Erythroblast (primary cell): ENCODE measurements around the gene PPT2.
A peak's percentile ranks its signal among the peaks of the same experiment; 100 is the strongest.
"Not testable (repeated sequence)": the region's sequence is repeated elsewhere in the genome, so short reads cannot be mapped to it uniquely, and the experiment has no call there.

Experiments used
- DNase-seq, 2 experiments: peaks; one replicate each; lab custom pipeline; 2025; lab: John Stamatoyannopoulos, UW
- GATA1 ChIP-seq: IDR thresholded peaks from 2 replicates; pipeline ENCODE4 v1.6.1; 2011; ENCODE audit warnings: low read depth, mild to moderate bottlenecking, control low read depth, low read length, moderate library complexity
- POLR2A ChIP-seq: IDR thresholded peaks from 2 replicates; pipeline ENCODE4 v1.6.1; 2011; ENCODE audit warnings: mild to moderate bottlenecking, low read length

Gene PPT2

DNA sequence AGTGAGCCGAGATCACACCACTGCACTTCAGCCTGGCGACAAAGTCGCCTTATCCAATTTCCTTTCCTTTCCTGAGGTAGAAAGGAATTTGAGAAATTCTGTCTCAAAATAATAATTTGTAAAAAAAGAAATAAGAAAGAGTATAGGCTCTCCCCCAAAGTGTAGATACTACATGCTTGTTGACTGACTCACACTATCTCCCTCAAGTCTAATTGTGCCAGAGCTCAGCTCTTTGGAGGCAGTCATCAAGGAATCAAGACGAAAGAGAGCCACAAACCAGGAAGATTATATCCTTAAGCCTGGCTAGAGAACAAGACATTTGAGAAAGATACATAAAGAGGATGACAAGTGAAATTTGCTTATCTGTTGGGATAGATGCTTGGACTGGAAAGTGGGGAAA is 20.2 kb upstream of the PPT2 start:
- TF ChIP-seq POLR2A (no peak), GATA1 (no peak)
- no peak for DNase-seq

DNA sequence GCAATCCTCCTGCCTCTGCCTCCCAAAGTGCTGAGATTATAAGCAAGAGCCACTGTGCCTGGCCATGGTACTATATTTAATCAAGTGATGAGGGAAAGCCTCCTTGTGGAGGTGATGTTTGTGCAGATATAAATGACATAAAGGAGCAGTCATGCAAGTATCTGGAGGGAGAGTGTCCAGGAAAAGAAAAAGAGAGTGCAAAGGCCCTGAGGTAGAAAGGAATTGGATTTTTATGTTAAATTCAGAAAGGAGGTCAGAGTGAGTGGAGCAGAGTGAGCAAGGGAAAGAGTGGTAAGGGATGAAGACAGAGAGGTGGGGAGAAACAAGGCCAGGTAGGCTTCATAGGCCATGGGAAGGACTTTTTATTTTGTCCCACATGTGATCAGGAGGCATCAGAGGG is 16.5 kb upstream of the PPT2 start:
- DNase-seq = no peak
- TF ChIP-seq POLR2A = no peak
- TF ChIP-seq GATA1 = no peak

DNA sequence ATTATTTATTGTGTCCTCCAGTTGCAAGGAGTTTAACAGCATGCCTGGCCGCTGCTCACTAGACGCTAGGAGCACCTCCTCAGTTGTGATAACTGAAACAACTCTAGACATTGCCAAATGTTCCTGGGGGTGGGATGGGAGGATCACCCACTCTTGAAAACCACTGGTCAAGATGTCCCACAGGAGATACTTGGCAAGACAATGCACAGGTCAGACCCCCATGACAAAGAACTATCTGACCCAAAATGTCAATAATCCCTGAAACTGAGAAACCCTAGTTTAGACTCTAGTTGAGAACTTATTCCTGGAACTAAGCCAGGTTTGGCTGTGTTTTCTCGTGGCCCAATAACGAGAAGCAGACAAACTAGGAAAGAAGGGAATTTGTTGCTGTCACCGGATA is 14.4 kb upstream of the PPT2 start:
- no peak for DNase-seq
- TF ChIP-seq POLR2A (no peak), GATA1 (no peak)

DNA sequence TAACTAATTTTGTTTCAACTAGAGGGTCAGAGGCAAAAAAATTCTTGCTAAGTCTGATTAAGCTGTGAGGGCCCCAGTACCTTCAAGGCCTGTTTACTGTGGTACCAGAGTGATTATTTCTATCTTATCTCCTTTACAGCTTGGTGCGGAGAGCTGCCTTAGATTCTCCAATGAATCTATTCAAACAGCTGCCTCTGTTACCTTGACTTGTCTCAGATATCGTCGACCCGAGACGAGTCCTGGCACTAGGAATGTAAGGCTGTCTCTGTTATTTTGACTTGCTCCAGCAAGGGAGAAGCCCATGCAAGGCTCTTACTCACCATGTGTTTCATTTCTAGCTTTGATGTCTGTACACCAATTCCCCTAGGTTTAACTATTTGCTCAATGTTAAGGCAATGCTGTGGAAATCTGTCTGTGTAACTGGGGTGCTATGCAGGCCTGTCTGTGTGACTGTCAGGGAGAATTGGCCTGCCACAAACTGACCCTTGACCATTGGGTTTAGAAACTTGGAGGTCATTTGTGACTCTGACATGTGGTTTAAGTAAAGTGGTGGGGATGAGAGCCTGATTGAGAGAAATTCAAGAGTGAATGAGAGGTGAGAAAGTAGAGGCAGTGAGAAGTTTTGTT is 13.4 kb upstream of the PPT2 start:
- peak; percentile 63 to 91 for DNase-seq
- TF ChIP-seq GATA1 = no peak
- no peak for TF ChIP-seq POLR2A

DNA sequence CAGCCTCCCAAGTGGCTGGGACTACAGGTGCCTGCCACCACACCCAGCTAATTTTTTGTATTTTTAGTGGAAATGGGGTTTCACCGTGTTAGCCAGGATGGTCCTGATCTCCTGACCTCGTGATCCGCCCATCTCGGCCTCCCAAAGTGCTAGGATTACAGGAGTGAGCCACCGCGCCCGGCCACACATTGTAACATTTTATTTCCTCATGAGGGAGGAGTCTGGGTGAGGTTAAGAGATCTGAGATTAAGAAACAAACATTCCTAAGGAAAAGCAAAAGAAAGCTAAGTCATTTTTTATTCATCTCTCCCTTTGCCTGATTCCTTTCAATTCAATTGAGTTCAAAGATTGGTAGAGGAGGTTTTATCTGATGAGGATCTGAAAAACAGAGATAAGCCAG is 9.7 kb upstream of the PPT2 start:
- not testable (repeated sequence) for DNase-seq

DNA sequence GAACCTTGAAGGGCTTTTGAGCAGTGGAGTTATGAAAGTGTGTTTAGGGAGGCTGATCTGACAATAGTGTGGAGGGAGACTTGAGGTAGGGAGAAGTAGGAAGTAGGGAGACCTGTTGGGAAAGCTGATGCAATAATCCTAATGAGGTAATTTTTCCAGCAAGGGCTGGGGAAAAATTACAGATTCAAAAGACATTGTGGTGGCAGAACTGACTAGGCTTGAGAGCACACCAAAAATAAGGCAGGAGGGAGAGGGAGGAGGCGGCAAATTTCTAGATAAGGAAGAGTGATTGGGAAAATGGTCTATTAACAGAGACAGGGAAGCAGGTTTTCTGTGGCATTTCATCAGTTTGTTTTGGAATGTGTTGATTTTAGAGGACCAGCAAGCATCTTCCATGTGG is 7.7 kb upstream of the PPT2 start:
- no peak for TF ChIP-seq POLR2A
- no peak for TF ChIP-seq GATA1
- no peak for DNase-seq

DNA sequence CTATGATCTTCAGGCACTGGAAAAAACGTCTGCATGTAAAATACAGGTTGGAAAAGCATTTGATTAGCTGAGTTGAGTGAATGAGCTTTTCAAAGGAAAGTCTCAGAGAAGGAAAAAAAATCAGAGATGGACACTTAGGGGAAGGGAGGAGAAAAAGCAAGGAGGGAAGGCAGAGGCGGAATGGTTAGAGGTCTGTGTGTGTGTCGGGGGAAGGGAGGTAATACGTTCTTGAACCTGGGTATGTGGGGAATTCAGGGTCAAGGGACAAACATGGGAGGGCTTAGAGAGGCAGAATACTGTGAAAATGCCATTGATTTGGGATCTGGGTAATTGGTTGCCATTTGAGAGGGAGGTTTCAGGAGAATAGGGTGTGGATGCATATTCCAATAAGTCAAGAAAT is 7.3 kb upstream of the PPT2 start:
- DNase-seq = no peak
- no peak for TF ChIP-seq GATA1
- no peak for TF ChIP-seq POLR2A

DNA sequence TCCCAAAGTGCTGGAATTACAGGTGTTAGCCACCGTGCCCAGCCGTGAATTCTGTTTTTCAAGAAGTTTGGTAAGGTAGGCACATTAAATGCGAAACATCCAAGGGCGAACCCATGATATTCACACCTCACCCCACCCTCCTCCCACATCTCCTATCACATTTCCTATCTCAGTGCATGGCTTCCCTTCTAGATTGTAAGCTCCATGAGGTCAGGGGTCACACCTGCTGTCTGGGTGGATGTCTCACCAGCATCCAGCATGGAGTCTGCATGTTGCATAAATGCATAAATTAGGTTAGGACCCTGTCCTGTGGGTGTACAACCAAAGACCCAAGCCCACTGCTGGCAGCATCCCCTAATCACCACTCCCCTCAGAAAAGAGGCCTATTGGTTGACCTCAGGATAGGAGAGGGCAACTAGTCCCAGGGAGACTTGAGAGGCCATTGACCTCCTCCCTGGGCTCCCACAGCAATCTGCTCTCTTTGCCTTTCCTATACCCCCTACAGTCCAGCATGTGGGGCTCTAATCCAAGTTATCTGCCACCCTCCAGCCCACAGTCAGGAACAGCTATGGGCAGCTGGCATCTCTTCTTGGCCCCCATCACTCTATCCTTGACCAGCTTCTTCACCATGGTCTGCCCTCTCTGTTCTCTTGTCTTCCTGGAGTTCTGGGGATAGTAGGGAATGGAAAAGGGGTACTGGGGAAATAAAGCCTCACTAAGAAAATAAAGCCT is 6.4 kb upstream of the PPT2 start:
- peak in 1 of 2 experiments; percentile 47 for DNase-seq
- TF ChIP-seq GATA1 = no peak
- no peak for TF ChIP-seq POLR2A

DNA sequence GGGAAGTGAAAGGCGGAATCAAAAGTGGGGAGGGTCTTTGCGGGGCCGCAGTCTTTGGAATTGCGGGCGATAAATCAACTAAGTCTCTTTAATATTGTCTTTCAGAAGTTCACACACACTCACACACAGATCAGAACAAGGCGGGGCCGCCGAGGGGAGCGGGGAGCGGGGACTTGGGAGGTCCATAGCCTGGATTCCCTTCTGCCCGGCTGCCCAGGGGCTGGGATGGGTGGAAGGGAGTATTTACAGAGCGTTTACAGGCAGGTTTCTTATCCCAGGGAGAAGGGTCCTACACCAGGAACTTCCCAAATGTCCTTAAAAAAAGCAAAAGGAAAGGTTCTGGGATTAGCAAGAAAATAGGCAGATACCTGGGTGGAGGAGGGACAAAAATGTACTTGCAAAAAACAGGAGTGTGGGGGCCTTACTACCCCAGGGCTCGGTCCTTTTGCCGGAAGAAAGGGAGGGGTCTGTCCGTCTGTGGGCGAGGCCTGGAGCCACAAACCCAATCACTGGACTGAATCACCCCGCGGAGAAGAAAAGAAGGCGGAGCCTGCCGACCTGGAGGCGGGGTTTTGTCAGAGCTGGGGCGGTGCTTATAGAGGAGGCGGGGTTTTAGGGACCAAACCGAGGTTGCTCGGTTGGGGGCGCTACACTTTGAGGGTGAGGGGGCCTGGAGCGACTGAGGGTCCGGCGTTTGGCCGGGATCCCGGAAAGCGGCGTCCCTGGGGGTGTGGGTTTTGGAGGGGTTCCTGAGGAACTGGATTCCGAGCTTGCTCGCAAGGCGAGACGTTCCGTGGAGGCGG is 5.5 kb upstream of the PPT2 start:
- TF ChIP-seq GATA1 (no peak), POLR2A (peak; percentile 28)
- peak; percentile 88 for DNase-seq

DNA sequence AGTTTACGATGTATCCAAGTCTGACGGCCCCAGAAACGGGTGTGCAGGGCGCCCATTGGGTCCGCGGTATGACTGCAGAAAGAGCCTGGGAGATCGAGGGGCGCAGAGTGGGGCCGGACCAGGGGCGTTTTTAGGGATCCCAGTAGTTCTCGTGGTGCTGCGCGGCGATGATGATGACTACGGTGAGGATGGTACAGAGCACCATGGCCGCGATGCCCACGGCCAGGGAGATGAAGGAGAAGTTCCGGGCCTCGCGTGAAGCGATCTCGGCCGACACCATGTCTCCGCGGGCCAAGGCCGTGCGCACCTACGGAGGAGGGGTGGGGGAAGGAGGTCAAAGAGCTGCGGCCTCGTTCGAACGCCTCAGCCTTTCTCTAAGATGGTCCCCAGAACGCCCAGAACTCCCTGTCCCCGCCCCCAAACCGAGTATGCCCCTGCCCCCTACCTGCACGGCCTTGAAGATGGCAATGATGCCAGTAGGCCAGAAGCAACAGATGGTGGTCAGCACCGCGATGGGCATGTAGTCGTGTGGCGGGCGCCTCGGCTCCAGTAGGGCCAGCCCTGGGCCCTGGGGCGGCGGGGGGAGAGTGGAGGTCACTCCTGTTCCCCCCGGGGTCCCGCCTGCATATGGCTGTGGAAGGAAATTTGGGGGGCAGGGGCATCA is 4.7 kb upstream of the PPT2 start:
- DNase-seq = no peak
- no peak for TF ChIP-seq POLR2A
- TF ChIP-seq GATA1 = no peak

DNA sequence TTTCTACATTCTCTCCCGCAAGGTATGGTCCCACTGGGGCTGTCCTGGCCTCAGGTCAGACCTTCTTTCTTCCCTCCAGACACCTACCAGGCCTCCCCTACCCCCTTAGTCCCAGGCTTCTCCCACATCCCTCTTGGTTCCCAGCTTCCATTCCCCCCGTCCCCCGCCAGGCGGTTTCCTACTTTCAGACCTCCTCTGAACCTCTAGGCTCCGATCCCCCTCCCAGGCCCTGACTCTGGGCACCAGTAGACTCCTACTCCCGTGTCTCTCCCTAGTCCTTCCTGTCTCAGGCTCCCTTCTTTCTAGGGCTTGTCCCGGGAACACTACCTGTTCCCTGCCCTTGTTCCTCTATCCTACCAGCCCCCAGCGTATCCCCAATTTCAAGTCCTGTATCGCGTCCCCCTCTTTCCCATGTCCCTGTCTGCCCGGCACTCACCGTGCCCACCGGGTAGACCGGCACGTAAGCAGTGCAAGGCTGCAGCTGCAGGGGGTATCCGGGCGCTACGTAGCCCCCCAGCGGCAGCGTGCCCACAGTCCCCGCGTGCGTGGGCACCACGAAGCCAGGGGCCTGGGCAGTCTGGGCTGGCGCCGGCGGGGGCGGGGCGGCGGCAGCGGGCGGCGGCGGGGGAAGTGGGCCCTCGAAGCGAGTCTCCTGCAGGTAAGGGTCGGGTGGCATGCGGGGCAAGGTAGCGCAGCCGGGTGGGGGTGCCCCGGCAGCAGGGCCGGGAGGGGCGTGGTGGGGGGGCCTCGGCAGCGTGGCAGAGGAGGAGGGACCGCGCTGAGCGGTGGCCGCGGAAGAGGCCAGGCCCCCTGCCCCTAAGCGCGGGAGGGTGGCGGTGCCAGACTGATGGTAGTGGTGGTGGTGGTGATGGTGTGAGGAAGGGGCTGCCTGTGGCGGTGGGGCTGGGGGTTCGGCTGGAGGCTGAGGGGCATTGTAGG is 3.7 kb upstream of the PPT2 start:
- TF ChIP-seq POLR2A = no peak
- TF ChIP-seq GATA1 = no peak
- no peak for DNase-seq

DNA sequence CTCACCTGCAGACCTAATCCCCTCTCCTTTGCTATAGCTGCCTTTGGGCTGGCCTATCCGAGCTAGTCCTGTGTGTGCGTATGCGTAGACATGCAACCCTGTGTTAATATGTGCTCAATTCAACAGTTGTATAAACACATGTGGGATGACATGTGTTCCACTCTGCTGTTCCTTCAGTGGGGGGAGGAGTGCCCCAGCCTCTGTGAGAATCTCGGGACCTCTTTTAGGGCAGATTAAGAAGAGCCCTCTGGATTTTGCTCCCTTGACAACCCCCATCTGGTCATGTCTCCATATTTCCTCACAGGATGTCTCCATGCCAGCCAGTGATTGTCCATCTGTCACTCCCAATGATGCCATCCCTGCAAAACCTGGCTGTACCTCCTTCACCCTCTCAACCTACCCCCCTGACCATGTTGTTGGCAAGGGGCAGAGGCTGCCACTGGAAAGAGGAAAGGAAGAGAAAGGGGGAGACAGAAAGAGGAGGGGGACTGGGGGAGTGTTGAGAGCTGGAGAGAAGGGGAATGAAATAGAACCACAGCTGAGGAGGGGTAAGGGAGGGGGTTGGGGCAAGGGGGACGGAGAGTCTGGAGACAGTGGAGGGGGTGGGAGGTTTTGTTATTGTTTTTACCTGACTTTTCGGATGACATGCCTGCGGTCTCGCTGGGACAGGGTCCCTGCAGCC is 2.6 kb upstream of the PPT2 start:
- no peak for DNase-seq
- TF ChIP-seq POLR2A (no peak), GATA1 (no peak)
